ENCODE results near the gene RGL4.

DNA sequence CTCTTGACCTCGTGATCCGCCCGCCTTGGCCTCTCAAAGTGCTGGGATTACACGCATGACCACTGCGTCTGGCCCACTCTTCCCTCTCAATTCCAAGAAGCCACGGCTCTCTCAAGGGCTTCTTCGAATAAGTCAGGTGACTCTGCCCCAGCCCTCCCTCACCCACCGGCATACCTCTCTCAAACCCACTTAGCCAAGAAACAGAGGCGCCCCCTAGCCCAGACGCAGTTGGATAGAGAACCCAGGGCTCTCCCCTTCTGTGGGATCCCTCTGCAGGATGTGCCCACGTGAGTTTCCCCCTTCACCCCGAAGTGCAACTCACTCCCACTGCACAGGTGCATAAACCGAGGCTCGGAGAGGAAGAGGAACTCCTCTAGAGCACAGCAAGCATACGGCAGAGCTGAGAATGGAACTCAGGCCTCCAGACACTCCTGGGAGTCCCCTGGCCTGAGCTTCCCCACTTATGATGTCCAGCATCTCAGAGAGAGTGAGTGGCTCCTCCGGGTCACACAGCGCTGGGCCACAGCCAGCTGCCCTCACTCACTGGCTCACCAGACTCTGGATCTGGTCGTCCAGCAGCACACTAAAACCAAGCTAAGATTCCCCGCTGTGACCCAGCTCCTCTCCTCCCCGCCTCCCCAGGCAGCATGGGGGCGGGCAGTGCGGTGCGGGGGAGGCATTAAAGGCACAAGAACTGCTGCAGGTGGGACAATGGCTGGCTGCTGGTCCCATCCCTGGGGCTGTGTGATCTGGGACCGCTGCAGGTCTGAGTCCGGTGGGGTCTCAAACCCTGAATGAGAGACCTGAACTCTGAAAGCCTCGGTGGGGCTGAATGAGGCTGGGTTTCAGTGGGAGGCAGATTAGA, 16.8 kb upstream of the RGL4 start:
- TF ChIP-seq, protein P1, sequence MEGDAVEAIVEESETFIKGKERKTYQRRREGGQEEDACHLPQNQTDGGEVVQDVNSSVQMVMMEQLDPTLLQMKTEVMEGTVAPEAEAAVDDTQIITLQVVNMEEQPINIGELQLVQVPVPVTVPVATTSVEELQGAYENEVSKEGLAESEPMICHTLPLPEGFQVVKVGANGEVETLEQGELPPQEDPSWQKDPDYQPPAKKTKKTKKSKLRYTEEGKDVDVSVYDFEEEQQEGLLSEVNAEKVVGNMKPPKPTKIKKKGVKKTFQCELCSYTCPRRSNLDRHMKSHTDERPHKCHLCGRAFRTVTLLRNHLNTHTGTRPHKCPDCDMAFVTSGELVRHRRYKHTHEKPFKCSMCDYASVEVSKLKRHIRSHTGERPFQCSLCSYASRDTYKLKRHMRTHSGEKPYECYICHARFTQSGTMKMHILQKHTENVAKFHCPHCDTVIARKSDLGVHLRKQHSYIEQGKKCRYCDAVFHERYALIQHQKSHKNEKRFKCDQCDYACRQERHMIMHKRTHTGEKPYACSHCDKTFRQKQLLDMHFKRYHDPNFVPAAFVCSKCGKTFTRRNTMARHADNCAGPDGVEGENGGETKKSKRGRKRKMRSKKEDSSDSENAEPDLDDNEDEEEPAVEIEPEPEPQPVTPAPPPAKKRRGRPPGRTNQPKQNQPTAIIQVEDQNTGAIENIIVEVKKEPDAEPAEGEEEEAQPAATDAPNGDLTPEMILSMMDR (IDR thresholded peaks at IDR 0.05) = no peak
- no peak for TF ChIP-seq POLR2A (IDR thresholded peaks at IDR 0.05)
